MM.1S (cell line): ENCODE measurements around the gene CMC1.
A peak's percentile ranks its signal among the peaks of the same experiment; 100 is the strongest.

Experiments
- DNase-seq: peaks from one replicate; pipeline ENCODE4 v3.0.0-alpha.2; 2015
- H2AFZ ChIP-seq: fragments of 300-600 bp; sonication (generic); 2 replicates; pipeline ENCODE4 v1.6.0; 2016; ENCODE audit warnings: antibody characterized with exemption, low read length
- H3F3A ChIP-seq: fragments of 300-600 bp; sonication (generic); 2 replicates; pipeline ENCODE4 v1.6.1; 2016; ENCODE audit warnings: mild to moderate bottlenecking, antibody characterized with exemption, low read length, moderate library complexity, mixed read lengths; ENCODE audit not compliant: insufficient read depth
- H3K27ac ChIP-seq: fragments of 300-600 bp; sonication (generic); 2 replicates; pipeline ENCODE4 v1.5.1; 2016; ENCODE audit warnings: mild to moderate bottlenecking, low read length
- H3K27me3 ChIP-seq: fragments of 300-600 bp; sonication (generic); replicated peaks from 2 replicates; pipeline ENCODE4 v1.6.0; 2016; ENCODE audit warnings: low read length; ENCODE audit not compliant: insufficient read depth
- H3K36me3 ChIP-seq: fragments of 300-600 bp; sonication (generic); replicated peaks from 2 replicates; pipeline ENCODE4 v1.6.1; 2016; ENCODE audit warnings: mild to moderate bottlenecking, low read length, mixed read lengths; ENCODE audit not compliant: insufficient read depth
- H3K4me1 ChIP-seq: fragments of 300-600 bp; sonication (generic); 2 replicates; pipeline ENCODE4 v1.6.1; 2016; ENCODE audit warnings: low read length, mixed read lengths
- H3K4me2 ChIP-seq: fragments of 300-600 bp; sonication (generic); 2 replicates; pipeline ENCODE4 v1.6.0; 2016; ENCODE audit warnings: low read depth, low read length
- H3K4me3 ChIP-seq: fragments of 300-600 bp; sonication (generic); 2 replicates; pipeline ENCODE4 v1.5.1; 2016; ENCODE audit warnings: low read length, mixed read lengths
- H3K79me2 ChIP-seq: fragments of 300-600 bp; sonication (generic); 2 replicates; pipeline ENCODE4 v1.6.1; 2016; ENCODE audit warnings: mixed run types, low read length, mixed read lengths
- H3K9ac ChIP-seq: fragments of 300-600 bp; sonication (generic); 2 replicates; pipeline ENCODE4 v1.6.1; 2016; ENCODE audit warnings: low read length, mixed read lengths
- H3K9me2 ChIP-seq: fragments of 300-600 bp; sonication (generic); replicated peaks from 2 replicates; pipeline ENCODE4 v1.6.1; 2016; ENCODE audit warnings: mild to moderate bottlenecking, low read length, mixed read lengths; ENCODE audit not compliant: insufficient read depth
- H3K9me3 ChIP-seq: fragments of 300-600 bp; sonication (generic); replicated peaks from 2 replicates; pipeline ENCODE4 v1.6.1; 2016; ENCODE audit warnings: mild to moderate bottlenecking, low read length, mixed read lengths; ENCODE audit not compliant: insufficient read depth
- H4K20me1 ChIP-seq: fragments of 300-600 bp; sonication (generic); 2 replicates; pipeline ENCODE4 v1.6.1; 2016; ENCODE audit warnings: mild to moderate bottlenecking, low read length, moderate library complexity, mixed read lengths; ENCODE audit not compliant: insufficient read depth
- EZH2 ChIP-seq: fragments of 300-600 bp; sonication (generic); optimal IDR thresholded peaks from 2 replicates; pipeline ENCODE3; 2017; ENCODE audit warnings: low read depth, mild to moderate bottlenecking, antibody characterized with exemption, low read length, mixed read lengths
- EZH2phosphoT487 ChIP-seq: fragments of 300-600 bp; sonication (generic); IDR thresholded peaks from 2 replicates; pipeline ENCODE4 v1.6.1; 2018; ENCODE audit warnings: antibody characterized with exemption, low read length
- TF ChIP-seq, protein P1 (sequence below): fragments of 300-600 bp; sonication (generic); IDR thresholded peaks from 2 replicates; pipeline ENCODE4 v1.5.1; 2016; ENCODE audit warnings: antibody characterized with exemption, low read length, mixed read lengths

Gene CMC1

GRCh38 chr3:28326458-28326926 is 85.1 kb downstream of the CMC1 start:
- peaks cover 14% of the 10 kb centered on the region for H3F3A ChIP-seq
- no peak for TF ChIP-seq EZH2
- no peak for TF ChIP-seq EZH2phosphoT487
- TF ChIP-seq, protein P1, sequence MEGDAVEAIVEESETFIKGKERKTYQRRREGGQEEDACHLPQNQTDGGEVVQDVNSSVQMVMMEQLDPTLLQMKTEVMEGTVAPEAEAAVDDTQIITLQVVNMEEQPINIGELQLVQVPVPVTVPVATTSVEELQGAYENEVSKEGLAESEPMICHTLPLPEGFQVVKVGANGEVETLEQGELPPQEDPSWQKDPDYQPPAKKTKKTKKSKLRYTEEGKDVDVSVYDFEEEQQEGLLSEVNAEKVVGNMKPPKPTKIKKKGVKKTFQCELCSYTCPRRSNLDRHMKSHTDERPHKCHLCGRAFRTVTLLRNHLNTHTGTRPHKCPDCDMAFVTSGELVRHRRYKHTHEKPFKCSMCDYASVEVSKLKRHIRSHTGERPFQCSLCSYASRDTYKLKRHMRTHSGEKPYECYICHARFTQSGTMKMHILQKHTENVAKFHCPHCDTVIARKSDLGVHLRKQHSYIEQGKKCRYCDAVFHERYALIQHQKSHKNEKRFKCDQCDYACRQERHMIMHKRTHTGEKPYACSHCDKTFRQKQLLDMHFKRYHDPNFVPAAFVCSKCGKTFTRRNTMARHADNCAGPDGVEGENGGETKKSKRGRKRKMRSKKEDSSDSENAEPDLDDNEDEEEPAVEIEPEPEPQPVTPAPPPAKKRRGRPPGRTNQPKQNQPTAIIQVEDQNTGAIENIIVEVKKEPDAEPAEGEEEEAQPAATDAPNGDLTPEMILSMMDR: no peak

GRCh38 chr3:28328188-28329151 is 87.1 kb downstream of the CMC1 start:
- peaks cover 14% of the 10 kb centered on the region for H3F3A ChIP-seq
- no peaks in the 10 kb centered on the region for H3K79me2 ChIP-seq
- no peaks in the 10 kb centered on the region for H3K9me3 ChIP-seq
- no peaks in the 10 kb centered on the region for H4K20me1 ChIP-seq
- H3K27ac ChIP-seq: no peak overlapping the region
- no peak overlapping the region for H3K9ac ChIP-seq
- H3K4me2 ChIP-seq: no peak overlapping the region
- H3K4me3 ChIP-seq: no peak overlapping the region
- no peaks in the 10 kb centered on the region for H3K9me2 ChIP-seq
- peak; percentile 46 for DNase-seq
- no peaks in the 10 kb centered on the region for H3K27me3 ChIP-seq
- no peak overlapping the region for H2AFZ ChIP-seq
- H3K4me1 ChIP-seq: peaks cover 28% of the 10 kb centered on the region
- TF ChIP-seq, protein P1: peak; percentile 61
- TF ChIP-seq EZH2phosphoT487 (no peak), EZH2 (no peak)
- H3K36me3 ChIP-seq: 0 out of 2 replicates have a peak, but pooled peaks cover 2% of the 10 kb centered on the region

More at GRCh38 chr3:28326458-28326926, 85.1 kb downstream of the CMC1 start:
- no peak overlapping the region for H2AFZ ChIP-seq
- peak overlapping the region; percentile 53 for H3K4me2 ChIP-seq
- 0 out of 2 replicates have a peak, but pooled peaks cover 3% of the 10 kb centered on the region for H3K36me3 ChIP-seq
- H3K9me3 ChIP-seq: no peaks in the 10 kb centered on the region
- H3K9me2 ChIP-seq: no peaks in the 10 kb centered on the region
- peak overlapping the region; percentile 72; the same call in 1 of the 2 replicates for H3K27ac ChIP-seq
- no peaks in the 10 kb centered on the region for H3K27me3 ChIP-seq
- no peaks in the 10 kb centered on the region for H3K79me2 ChIP-seq
- H4K20me1 ChIP-seq: no peaks in the 10 kb centered on the region
- H3K4me3 ChIP-seq: no peak overlapping the region
- peak; percentile 89 for DNase-seq
- peaks cover 28% of the 10 kb centered on the region for H3K4me1 ChIP-seq
- H3K9ac ChIP-seq: no peak overlapping the region

- H3K4me2 ChIP-seq: no peak overlapping the region
- no peaks in the 10 kb centered on the region for H3K79me2 ChIP-seq
- H3K27me3 ChIP-seq: no peaks in the 10 kb centered on the region
- no peaks in the 10 kb centered on the region for H3K4me1 ChIP-seq
- no peak overlapping the region for H3K4me3 ChIP-seq
- H3K27ac ChIP-seq: no peak overlapping the region
- no peaks in the 10 kb centered on the region for H3K9me3 ChIP-seq
- no peak overlapping the region for H2AFZ ChIP-seq
- H3K36me3 ChIP-seq: peaks cover 4% of the 10 kb centered on the region; the same call in 1 of the 2 replicates
- no peaks in the 10 kb centered on the region for H3F3A ChIP-seq
- no peak for DNase-seq
- H3K9ac ChIP-seq: no peak overlapping the region
- no peaks in the 10 kb centered on the region for H4K20me1 ChIP-seq
- no peaks in the 10 kb centered on the region for H3K9me2 ChIP-seq
- TF ChIP-seq EZH2phosphoT487: no peak
- TF ChIP-seq, protein P1: peak; percentile 25
Measured at GRCh38 chr3:28334552-28334951, 93.1 kb downstream of the CMC1 start.
